Mesenteric fat pad (tissue), 1 donor: ENCODE data around the gene VAT1. TPM values are rescaled to one million over a fixed set of nuclear protein-coding genes. Genes with fewer than 3 reads are reported as not detected.
A peak's percentile ranks its signal among the peaks of the same experiment; 100 is the strongest.
"Not testable (repeated sequence)": the region's sequence is repeated elsewhere in the genome, so short reads cannot be mapped to it uniquely, and the experiment has no call there.

ENCODE experiments used
- DNase-seq: peaks from one replicate; pipeline ENCODE4 v3.0.0-alpha.2; 2020; ENCODE audit warnings: low spot score
- total RNA-seq: library from RNA; stranded (reverse); fragmentation: NEBNext Ultra II Directional; extraction: Animal tissue kit (Norgen Biotek cat#: 25700); gene quantifications from one replicate; pipeline ENCODE4 v1.2.1, GENCODE V29; 2021
- donor health status: DM: yes; HTN: yes; CAD: no.

Gene VAT1
- total RNA-seq, 1 donor from 2014 or later: 315 TPM

DNA sequence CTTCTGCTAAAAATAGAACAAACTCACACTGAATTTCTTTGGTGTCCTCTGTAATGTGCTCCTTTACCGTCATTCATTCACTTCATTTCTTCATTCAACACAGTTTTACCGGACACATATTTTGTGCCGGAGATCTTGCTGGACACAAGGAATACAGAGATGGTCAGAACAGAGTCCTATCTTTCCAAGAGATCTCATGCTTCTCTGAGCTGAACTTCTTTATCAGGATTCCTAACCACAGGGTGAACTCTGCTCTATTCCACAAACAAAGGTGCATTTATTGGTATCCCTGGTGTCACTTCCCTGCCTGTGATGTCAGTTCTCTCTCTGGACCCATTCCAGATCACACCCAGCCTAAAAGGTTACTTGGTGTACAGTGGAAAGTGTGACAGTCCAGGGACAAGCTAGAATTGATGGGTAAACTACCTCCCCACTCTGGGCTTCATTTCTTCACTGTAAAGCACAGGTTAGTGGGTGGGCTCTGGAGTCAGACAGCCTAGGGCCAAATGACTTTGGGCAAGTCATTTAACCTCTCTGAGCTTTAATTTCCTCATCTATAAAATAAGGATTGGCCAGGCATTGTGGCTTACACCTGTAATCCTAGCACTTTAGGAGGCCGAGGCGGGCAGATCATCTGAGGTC is 11.4 kb downstream of the VAT1 start:
- no peak for DNase-seq

GRCh38 chr17:43006639-43007551 is 15.3 kb downstream of the VAT1 start, which contains the start of gene IFI35:
Gene IFI35 (plus strand): TSS chr17:43006784. CDS start chr17:43006948, 164 bp downstream.
- DNase-seq: peak; percentile 94

- no peak for DNase-seq
Observed at GRCh38 chr17:43003542-43004172, 18.5 kb downstream of the VAT1 start.

- not testable (repeated sequence) for DNase-seq
Observed at GRCh38 chr17:43000894-43001293, 21.3 kb downstream of the VAT1 start.

DNA sequence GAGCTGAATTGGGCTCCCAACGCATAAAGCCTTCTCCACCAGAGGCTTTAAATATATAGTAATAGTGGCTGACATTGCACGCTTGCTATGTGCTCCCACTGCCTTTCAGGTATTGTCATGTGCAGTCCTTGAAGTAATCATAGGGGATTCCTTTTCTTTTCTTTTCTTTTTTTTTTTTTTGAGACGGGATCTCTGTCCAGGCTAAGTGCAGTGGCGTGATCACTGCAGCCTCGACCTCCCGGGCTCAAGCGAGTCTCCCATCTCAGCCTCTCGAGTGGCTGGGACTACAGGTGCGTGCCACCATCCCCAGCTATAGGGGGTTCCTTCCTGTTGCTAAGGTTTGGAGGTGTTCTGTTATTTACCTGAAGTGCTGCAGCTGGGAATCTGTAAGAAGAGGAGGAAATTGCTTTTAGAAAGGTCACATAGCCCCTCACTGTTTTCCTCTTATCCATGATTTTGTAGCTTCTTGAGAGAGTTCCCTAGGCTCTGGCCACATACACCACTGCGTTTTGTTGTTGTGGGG is 23.1 kb downstream of the VAT1 start:
- DNase-seq: no peak

GRCh38 chr17:42997984-42998938 is 23.9 kb downstream of the VAT1 start, which contains the start of gene RPL27:
Gene RPL27 (plus strand): TSS chr17:42998419. CDS start chr17:42998751, 332 bp downstream.
- DNase-seq: peak; percentile 97

DNA sequence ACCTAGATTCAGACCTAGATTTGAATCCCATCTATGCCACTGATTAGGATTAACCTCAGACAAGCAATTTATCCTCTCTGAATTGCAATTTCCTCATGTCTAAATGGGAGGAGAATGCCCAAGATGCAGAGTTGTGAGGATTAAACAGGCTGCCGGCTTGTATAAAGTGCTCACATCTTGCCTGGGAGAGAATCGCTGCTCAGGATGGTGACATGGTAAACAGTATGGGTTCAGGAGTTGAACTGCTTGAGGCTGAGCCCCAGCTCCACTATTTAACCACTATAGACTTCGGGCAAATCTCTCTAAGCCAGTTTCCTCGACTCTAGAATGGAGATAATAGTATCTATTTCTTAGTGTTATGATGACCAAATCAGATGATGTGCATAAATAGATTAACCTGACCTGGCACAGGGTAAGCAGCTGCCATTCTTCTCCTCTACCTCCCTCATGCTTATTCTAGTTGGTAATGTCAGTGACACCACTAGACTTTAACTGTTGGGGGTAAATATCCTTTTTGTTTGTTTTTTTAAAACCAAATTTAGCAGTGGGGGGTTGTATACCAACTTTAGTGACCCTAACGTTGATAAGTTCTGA is 24.7 kb downstream of the VAT1 start:
- DNase-seq: no peak

DNA sequence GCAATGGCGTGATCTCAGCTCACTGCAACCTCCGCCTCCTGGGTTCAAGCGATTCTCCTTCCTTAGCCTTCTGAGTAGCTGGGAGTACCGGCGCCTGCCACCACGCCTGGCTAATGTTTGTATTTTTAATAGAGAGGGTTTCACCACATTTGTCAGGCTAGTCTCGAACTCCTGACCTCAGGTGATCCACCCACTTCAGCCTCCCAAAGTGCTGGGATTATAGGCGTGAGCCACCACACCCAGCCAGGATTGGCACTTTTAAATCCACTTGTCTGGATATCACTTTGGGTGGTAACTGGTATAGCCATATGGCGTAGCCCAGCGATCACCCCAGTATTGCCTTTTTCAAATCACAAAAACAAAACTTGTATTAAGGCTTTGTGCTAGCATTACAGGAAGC is 28.3 kb downstream of the VAT1 start:
- not testable (repeated sequence) for DNase-seq

- no peak for DNase-seq
Observed at GRCh38 chr17:42992872-42993271, 29.3 kb downstream of the VAT1 start.

DNA sequence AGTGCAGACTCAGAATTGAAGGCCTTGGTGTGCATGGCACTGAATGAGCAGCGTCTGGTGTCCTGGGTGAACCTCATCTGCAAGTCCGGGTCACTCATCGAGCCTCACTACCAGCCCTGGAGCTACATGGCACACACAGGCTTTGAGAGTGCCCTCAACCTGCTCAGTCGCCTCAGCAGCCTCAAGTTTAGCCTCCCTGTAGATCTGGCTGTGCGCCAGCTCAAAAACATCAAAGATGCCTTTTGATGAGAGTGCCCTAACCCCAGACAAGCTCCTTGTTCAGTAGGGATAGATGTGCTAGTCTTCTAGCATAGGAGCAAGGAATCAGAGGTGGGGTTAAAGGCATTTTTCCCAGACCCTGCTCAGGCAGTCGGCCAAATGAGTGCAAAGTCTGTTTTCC is 30.7 kb downstream of the VAT1 start:
- peak; percentile 69 for DNase-seq

- DNase-seq: peak; percentile 68
Observed at GRCh38 chr17:42989726-42990652, 32.2 kb downstream of the VAT1 start.

- peak; percentile 43 for DNase-seq
Observed at GRCh38 chr17:42989141-42989540, 33.0 kb downstream of the VAT1 start.

GRCh38 chr17:42985225-42985624 is 37.0 kb downstream of the VAT1 start:
- no peak for DNase-seq

DNA sequence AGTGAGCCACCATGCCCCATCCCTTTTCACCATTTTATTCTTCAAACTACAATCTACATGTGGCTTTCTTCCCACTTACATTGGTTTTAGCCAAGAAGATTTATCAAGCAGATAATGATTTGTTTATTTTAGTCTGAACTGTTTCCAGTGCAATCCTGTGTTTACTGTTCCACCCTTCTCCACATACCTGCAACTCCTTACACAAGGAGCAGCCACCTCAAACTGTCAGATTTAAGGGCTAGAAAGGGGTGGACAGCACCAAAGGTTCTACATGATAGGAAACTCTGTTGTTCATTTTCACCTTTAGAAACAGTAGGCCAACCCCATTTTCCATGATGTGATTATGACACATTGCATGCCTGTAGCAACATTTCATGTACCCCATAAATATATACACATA is 39.9 kb downstream of the VAT1 start:
- DNase-seq: peak; percentile 2

DNA sequence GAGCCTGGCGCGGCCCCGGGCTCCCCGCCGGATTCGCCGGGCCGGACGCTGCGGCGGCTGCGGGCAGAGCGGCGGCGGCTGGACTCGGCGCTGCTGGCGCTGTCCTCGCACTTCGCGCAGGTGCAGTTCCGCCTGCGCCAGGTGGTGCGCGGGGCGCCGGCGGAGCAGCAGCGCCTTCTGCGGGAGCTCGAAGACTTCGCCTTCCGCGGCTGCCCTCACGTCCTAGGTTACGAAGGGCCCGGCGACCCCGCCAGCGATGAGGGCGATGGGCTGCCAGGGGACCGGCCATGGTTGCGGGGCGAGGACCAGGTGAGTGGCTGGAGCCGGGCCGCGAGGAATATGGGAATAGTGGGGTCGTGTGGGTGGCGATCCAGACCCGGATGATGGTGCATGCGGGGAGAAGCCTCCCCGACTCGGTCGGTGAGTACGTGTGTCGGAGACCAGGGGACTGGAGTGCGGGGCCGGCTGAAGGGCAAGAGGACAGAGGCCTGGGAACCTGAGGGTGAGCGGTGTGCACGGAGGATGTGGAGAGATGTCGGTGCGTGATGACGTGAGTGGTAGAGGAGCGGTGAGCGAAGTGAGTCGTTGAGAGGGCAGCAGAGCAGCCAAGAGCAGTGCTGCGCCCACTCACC is 41.3 kb downstream of the VAT1 start:
- DNase-seq: peak; percentile 89

GRCh38 chr17:42980274-42980765 is 41.9 kb downstream of the VAT1 start, which contains the start of gene RUNDC1:
Gene RUNDC1 (plus strand): TSS chr17:42980565. CDS start chr17:42980577, 12 bp downstream.
- peak; percentile 98 for DNase-seq

DNA sequence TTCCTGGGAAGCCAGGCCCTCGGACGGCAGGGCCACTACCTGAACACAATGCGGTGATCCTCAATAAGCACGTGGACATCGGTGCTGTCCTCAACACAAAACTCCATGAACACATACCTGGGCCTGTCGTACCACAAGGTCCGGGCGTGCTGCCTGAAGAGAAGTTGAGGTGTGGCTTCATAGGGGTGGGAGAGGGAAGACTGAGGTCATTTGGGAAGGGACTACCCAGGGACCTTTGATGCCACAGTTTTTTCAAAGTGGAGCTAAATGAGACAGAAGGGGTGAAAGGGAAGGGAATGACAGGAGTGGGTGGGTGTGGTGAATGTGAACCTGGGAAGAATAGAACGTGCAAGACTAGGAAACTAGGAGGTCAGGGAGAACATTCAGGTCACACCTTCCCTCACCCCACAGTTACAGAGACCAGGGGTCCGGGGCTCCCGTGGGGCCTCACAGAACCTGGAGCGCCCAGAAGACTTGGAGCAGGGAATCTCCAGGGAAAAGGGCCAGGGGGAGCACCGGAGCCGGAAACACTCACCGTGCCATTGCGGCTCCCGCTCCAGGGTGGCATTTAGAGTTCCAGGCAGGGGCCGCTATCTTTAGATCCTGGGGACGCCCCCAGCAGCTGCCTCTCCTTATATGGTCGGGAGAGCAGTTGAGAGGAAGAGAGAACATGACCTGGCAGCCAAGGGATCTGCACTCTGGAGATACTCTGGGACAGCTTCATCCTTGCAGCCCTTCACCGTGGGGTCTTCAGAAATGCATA is 42.5 kb downstream of the VAT1 start, which contains the start of gene PTGES3L:
PTGES3L (minus strand) TSS at position 570 of the 763 bp plus-strand sequence; CDS start at position 543, 27 bp downstream.
- peak; percentile 87 for DNase-seq
